OCI-LY7 (cell line): Measurements from ENCODE around the gene AMBP. TPM values are rescaled to one million over a fixed set of nuclear protein-coding genes. Genes with fewer than 3 reads are reported as not detected.
"Not testable (repeated sequence)": the region's sequence is repeated elsewhere in the genome, so short reads cannot be mapped to it uniquely, and the experiment has no call there.

Experiments used
- BruUV-seq: library from RNA; stranded (reverse); fragments of 400-500 nt; replicated peaks from 2 replicates; lab custom pipeline; 2021; lab: Mats Ljungman, UMichigan
- CTCF ChIA-PET: fragments of 300-600 bp; sonication (Branson Sonifier 250); formaldehyde crosslinking; loops from one replicate; lab custom pipeline; 2022; ENCODE audit warnings: antibody characterized with exemption; ENCODE audit not compliant: unreplicated experiment; lab: Charles Lee
- POLR2A ChIA-PET: fragments of 300-600 bp; sonication (Branson Sonifier 250); formaldehyde crosslinking; loops from one replicate; lab custom pipeline; 2022; ENCODE audit warnings: antibody characterized with exemption; lab: Charles Lee
- DNase-seq: peaks from one replicate; pipeline ENCODE4 v3.0.0-alpha.2; 2015; ENCODE audit warnings: low spot score
- H2AFZ ChIP-seq: fragments of 200-600 bp; sonication (generic), shearing (Covaris generic); 2 replicates; pipeline ENCODE4 v1.6.1; 2014; ENCODE audit warnings: mild to moderate bottlenecking, antibody characterized with exemption, low read length, moderate library complexity
- H3K27ac ChIP-seq: fragments of 200-600 bp; sonication (generic); 2 replicates; pipeline ENCODE4 v1.5.1; 2014; ENCODE audit warnings: mixed run types, low read depth, mild to moderate bottlenecking, moderate library complexity, low read length, inconsistent platforms; ENCODE audit not compliant: poor library complexity, severe bottlenecking
- H3K36me3 ChIP-seq: fragments of 200-600 bp; sonication (generic); 2 replicates; pipeline ENCODE4 v1.6.1; 2014; ENCODE audit warnings: mild to moderate bottlenecking, antibody characterized with exemption, low read length, moderate library complexity, mixed read lengths; ENCODE audit not compliant: insufficient read depth
- H3K4me1 ChIP-seq: fragments of 200-600 bp; sonication (generic); 2 replicates; pipeline ENCODE4 v1.5.1; 2014; ENCODE audit warnings: mild to moderate bottlenecking, low read length; ENCODE audit not compliant: insufficient read depth, poor library complexity, severe bottlenecking
- H3K4me2 ChIP-seq: fragments of 200-600 bp; sonication (generic); 2 replicates; pipeline ENCODE4 v1.6.1; 2014; ENCODE audit warnings: mild to moderate bottlenecking, low read length
- H3K4me3 ChIP-seq: fragments of 200-600 bp; sonication (generic); 2 replicates; pipeline ENCODE4 v1.5.1; 2014; ENCODE audit warnings: mild to moderate bottlenecking, low read depth, low read length; ENCODE audit not compliant: poor library complexity, severe bottlenecking
- H3K79me2 ChIP-seq: fragments of 200-600 bp; sonication (generic); 2 replicates; pipeline ENCODE4 v1.6.1; 2016; ENCODE audit warnings: low read depth, mild to moderate bottlenecking, low read length, moderate library complexity, mixed read lengths; ENCODE audit not compliant: insufficient read depth
- H3K9me2 ChIP-seq: fragments of 200-600 bp; sonication (generic); 2 replicates; pipeline ENCODE4 v1.6.1; 2016; ENCODE audit warnings: mild to moderate bottlenecking, low read length, mixed read lengths; ENCODE audit not compliant: insufficient read depth
- H3K9me3 ChIP-seq: fragments of 200-600 bp; sonication (generic); 2 replicates; pipeline ENCODE4 v1.6.1; 2014; ENCODE audit warnings: mild to moderate bottlenecking, mixed run types, low read length, mixed read lengths
- H4K20me1 ChIP-seq: fragments of 200-600 bp; sonication (generic); 2 replicates; pipeline ENCODE4 v1.6.1; 2014; ENCODE audit warnings: mild to moderate bottlenecking, antibody characterized with exemption, low read length, moderate library complexity, mixed read lengths; ENCODE audit not compliant: insufficient read depth
- CTCF ChIP-seq: fragments of 200-600 bp; sonication (generic); conservative IDR thresholded peaks from 2 replicates; pipeline ENCODE4 v1.5.1; 2014; ENCODE audit warnings: mild to moderate bottlenecking, antibody characterized with exemption, low read length, moderate library complexity, mixed read lengths
- EZH2phosphoT487 ChIP-seq: fragments of 200-600 bp; sonication (generic); IDR thresholded peaks from 2 replicates; pipeline ENCODE4 v1.6.1; 2018; ENCODE audit warnings: low read depth, borderline replicate concordance, mild to moderate bottlenecking, mixed run types, antibody characterized with exemption, low read length, moderate library complexity, mixed read lengths
- intact Hi-C: fragments of 100-400 bp; cut with micrococcal nuclease; formaldehyde crosslinking; loops from one replicate; pipeline ENCODE4 v1.10.0; 2022; ENCODE audit not compliant: unreplicated experiment
- total RNA-seq, 2 experiments: library from RNA; depleted of rRNA in 1 of 2; stranded (reverse); fragments of >200 nt in 1 of 2; shearing (Covaris generic) in 1 of 2; gene quantifications; 2 replicates each; pipeline ENCODE4 v1.2.3, GENCODE V29; 2014 to 2022

AMBP gene
- total RNA-seq, 2 experiments from 2014 or later: not detected

GRCh38 chr9:114083666-114084065 is 5.6 kb upstream of the AMBP start:
- Histone ChIP-seq H3K27ac (no peak overlapping the region), H2AFZ (no peak overlapping the region), H3K36me3 (no peaks in the 10 kb centered on the region), H3K4me2 (no peak overlapping the region), H3K79me2 (no peaks in the 10 kb centered on the region), H3K4me1 (no peaks in the 10 kb centered on the region), H4K20me1 (no peaks in the 10 kb centered on the region), H3K9me2 (no peaks in the 10 kb centered on the region), H3K4me3 (no peak overlapping the region), H3K9me3 (no peaks in the 10 kb centered on the region)
- TF ChIP-seq EZH2phosphoT487: no peak
- TF ChIP-seq CTCF: no peak
- intact Hi-C loops: no loop called here
- CTCF ChIA-PET: no interaction called here
- DNase-seq: no peak
- no TSS peak for BruUV-seq
- POLR2A ChIA-PET: no interaction called here

- H3K4me1 ChIP-seq, H3K9me3 ChIP-seq, BruUV-seq, DNase-seq, H3K36me3 ChIP-seq, H3K27ac ChIP-seq, H3K4me2 ChIP-seq, H2AFZ ChIP-seq, H3K4me3 ChIP-seq, H4K20me1 ChIP-seq, H3K79me2 ChIP-seq, H3K9me2 ChIP-seq: not testable (repeated sequence)
- intact Hi-C loops: loop anchor here (1.0 kb wide), 1 partner anchor 208 kb away; no protein-coding TSS in a partner anchor
- ChIA-PET POLR2A (interaction anchor here (0.7 kb wide), 1 partner anchor 8 kb away, joined by 4 read pairs; no protein-coding TSS in a partner anchor), CTCF (interaction anchor here (1.1 kb wide), 1 partner anchor 11 kb away, joined by 4 read pairs; no protein-coding TSS in a partner anchor)
- peak; percentile 37; the same call in 1 of the 2 replicates for TF ChIP-seq CTCF
Measured at GRCh38 chr9:114082763-114083412, 4.8 kb upstream of the AMBP start.
